Uterus (tissue), 2 donors: ENCODE measurements around the gene CCL20.

Experiments
- POLR2A ChIP-seq, 2 donors: fragments of 450-650 bp; IDR thresholded peaks; one replicate each; pipeline ENCODE4 v1.6.1; 2016; ENCODE audit warnings: antibody characterized with exemption in 2 of 2, mild to moderate bottlenecking in 1 of 2, moderate library complexity in 1 of 2
- TF ChIP-seq, protein P1 (sequence below), 4 experiments: fragments of 200-600 bp in 2 of 4; fragments of 450-650 bp in 2 of 4; sonication (generic) in 2 of 4; IDR thresholded peaks; one replicate each; pipeline ENCODE4 v1.5.1; 2016 to 2019; ENCODE audit warnings: antibody characterized with exemption in 4 of 4, mild to moderate bottlenecking in 2 of 4, moderate library complexity in 1 of 4

DNA sequence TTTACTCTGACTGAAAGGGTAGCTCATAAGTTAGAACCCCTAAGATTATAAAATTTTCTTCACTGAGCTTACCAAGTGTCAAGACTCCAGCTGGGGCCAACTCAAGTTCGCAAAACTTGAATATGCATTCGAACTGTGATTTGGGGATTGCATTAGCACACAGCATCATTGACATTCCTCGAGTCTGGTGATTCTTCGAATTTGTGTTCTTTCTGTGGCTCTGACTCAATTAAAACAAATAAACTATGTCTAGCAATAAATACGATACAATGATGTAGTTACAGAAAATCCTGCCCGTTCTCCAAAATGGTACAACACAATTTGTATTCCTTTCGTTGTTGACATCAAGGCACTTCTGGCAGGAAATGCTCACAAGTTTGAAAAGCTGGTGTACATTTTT lies 11.1 kb downstream of the CCL20 start:
- TF ChIP-seq, protein P1, sequence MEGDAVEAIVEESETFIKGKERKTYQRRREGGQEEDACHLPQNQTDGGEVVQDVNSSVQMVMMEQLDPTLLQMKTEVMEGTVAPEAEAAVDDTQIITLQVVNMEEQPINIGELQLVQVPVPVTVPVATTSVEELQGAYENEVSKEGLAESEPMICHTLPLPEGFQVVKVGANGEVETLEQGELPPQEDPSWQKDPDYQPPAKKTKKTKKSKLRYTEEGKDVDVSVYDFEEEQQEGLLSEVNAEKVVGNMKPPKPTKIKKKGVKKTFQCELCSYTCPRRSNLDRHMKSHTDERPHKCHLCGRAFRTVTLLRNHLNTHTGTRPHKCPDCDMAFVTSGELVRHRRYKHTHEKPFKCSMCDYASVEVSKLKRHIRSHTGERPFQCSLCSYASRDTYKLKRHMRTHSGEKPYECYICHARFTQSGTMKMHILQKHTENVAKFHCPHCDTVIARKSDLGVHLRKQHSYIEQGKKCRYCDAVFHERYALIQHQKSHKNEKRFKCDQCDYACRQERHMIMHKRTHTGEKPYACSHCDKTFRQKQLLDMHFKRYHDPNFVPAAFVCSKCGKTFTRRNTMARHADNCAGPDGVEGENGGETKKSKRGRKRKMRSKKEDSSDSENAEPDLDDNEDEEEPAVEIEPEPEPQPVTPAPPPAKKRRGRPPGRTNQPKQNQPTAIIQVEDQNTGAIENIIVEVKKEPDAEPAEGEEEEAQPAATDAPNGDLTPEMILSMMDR (IDR thresholded peaks at IDR 0.05): no peak
- TF ChIP-seq POLR2A (IDR thresholded peaks at IDR 0.05): no peak
